Endodermal cell (in vitro differentiated cells): ENCODE measurements around the gene KCNH4. TPM values are rescaled to one million over a fixed set of nuclear protein-coding genes. Genes with fewer than 3 reads are reported as not detected.

Source experiments
- DNase-seq: peaks from one replicate; pipeline ENCODE4 v3.0.0-alpha.2; 2017
- H3K27ac ChIP-seq: 2 replicates; pipeline ENCODE4 v1.5.1; 2013; ENCODE audit warnings: mild to moderate bottlenecking, low read depth, low read length, moderate library complexity
- H3K27me3 ChIP-seq: 2 replicates; pipeline ENCODE4 v1.6.1; 2013; ENCODE audit warnings: mild to moderate bottlenecking, low read length, moderate library complexity; ENCODE audit not compliant: insufficient read depth, control insufficient read depth, poor library complexity, severe bottlenecking
- H3K36me3 ChIP-seq: 2 replicates; pipeline ENCODE4 v1.7.0; 2013; ENCODE audit warnings: mild to moderate bottlenecking, low read length, moderate library complexity; ENCODE audit not compliant: control insufficient read depth, insufficient read depth
- H3K4me1 ChIP-seq: one replicate; pipeline ENCODE4 v1.7.0; 2013; ENCODE audit warnings: low read length; ENCODE audit not compliant: control insufficient read depth, insufficient read depth
- H3K4me3 ChIP-seq: 2 replicates; pipeline ENCODE4 v1.5.1; 2013; ENCODE audit warnings: mild to moderate bottlenecking, low read length, moderate library complexity
- H3K9ac ChIP-seq: 2 replicates; pipeline ENCODE4 v1.6.1; 2013; ENCODE audit warnings: mild to moderate bottlenecking, low read length, moderate library complexity; ENCODE audit not compliant: poor library complexity, severe bottlenecking; ENCODE audit errors: extremely low read depth
- H3K9me3 ChIP-seq: 2 replicates; pipeline ENCODE4 v1.6.1; 2013; ENCODE audit warnings: mild to moderate bottlenecking, low read length, moderate library complexity; ENCODE audit not compliant: control insufficient read depth
- H3K27ac Mint-ChIP-seq: 2 replicates; pipeline ENCODE4 v1.8.0; 2020; ENCODE audit warnings: mixed read lengths
- H3K27me3 Mint-ChIP-seq: 2 replicates; pipeline ENCODE4 v1.8.0; 2021; ENCODE audit warnings: mild to moderate bottlenecking, mixed read lengths; ENCODE audit not compliant: insufficient read depth
- H3K36me3 Mint-ChIP-seq: 2 replicates; pipeline ENCODE4 v1.8.0; 2020; ENCODE audit warnings: low read depth, mixed read lengths
- H3K4me1 Mint-ChIP-seq: 2 replicates; pipeline ENCODE4 v1.8.0; 2020; ENCODE audit warnings: mixed read lengths
- H3K4me3 Mint-ChIP-seq: 2 replicates; pipeline ENCODE4 v1.8.0; 2020; ENCODE audit warnings: mild to moderate bottlenecking, moderate library complexity, mixed read lengths
- H3K9me3 Mint-ChIP-seq: 2 replicates; pipeline ENCODE4 v1.8.0; 2020; ENCODE audit warnings: mild to moderate bottlenecking, mixed read lengths
- WGBS, 2 experiments: methylation state at CpG; one replicate each; pipeline versions ENCODE4 v1.1.5 to v1.1.7; 2013; ENCODE audit warnings: missing lambda C conversion rate in 2 of 2, mixed read lengths in 1 of 2; ENCODE audit not compliant: insufficient coverage in 1 of 2, insufficient read length in 1 of 2; 5-methylcytosine and 5-hydroxymethylcytosine counted together
- total RNA-seq, 2 donors: library from RNA; stranded (reverse); fragmentation: NEBNext Ultra II Directional in 1 of 2; extraction: Animal tissue kit (Norgen Biotek cat#: 25700) in 1 of 2; gene quantifications; 2 replicates in 1 of 2; 3 replicates in 1 of 2; pipeline ENCODE4 v1.2.1, GENCODE V29; 2021
- TF ChIP-seq, protein P1 (sequence below): fragments of 200-600 bp; sonication (generic); conservative IDR thresholded peaks from 2 replicates; pipeline ENCODE4 v1.5.0; 2021; ENCODE audit warnings: antibody characterized with exemption, mild to moderate bottlenecking

The KCNH4 gene
- total RNA-seq, 2 donors from 2014 or later: not detected

DNA sequence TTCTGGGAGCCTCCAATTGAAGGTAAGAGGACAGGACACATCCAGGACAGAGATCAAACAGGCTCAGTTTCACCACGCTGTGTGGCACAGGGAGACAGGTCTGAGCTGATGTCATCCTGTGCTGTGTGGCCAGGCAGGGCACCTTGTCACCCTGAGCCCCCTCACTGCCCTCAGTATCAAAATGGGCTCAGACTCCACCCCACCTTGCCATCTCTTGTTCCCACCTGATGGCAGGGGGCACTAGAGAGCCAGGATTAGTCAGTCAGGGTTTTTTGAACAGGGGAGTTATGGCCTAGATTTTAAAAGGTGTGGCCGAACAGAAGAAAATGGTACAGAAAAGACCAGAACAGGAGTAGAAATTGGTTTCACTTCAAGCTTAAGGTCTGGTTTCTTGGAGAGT, 62.4 kb downstream of the KCNH4 start:
- Mint-ChIP-seq H3K4me1 (peaks cover 7% of the 10 kb centered on the region), H3K9me3 (no peaks in the 10 kb centered on the region), H3K27me3 (no peaks in the 10 kb centered on the region), H3K36me3 (peaks cover 27% of the 10 kb centered on the region), H3K27ac (no peak overlapping the region), H3K4me3 (no peak overlapping the region)
- Histone ChIP-seq H3K27ac (no peak overlapping the region), H3K9me3 (no peaks in the 10 kb centered on the region), H3K36me3 (peaks cover 21% of the 10 kb centered on the region), H3K27me3 (no peaks in the 10 kb centered on the region), H3K9ac (no peak overlapping the region), H3K4me3 (no peak overlapping the region), H3K4me1 (no peaks in the 10 kb centered on the region)
- peak; percentile 88 for DNase-seq
- WGBS, 2 experiments: 84% methylated on average over 2 of the region's 2 CpGs; no CpG with 5 or more reads in 1 of the 2 experiments
- TF ChIP-seq, protein P1, sequence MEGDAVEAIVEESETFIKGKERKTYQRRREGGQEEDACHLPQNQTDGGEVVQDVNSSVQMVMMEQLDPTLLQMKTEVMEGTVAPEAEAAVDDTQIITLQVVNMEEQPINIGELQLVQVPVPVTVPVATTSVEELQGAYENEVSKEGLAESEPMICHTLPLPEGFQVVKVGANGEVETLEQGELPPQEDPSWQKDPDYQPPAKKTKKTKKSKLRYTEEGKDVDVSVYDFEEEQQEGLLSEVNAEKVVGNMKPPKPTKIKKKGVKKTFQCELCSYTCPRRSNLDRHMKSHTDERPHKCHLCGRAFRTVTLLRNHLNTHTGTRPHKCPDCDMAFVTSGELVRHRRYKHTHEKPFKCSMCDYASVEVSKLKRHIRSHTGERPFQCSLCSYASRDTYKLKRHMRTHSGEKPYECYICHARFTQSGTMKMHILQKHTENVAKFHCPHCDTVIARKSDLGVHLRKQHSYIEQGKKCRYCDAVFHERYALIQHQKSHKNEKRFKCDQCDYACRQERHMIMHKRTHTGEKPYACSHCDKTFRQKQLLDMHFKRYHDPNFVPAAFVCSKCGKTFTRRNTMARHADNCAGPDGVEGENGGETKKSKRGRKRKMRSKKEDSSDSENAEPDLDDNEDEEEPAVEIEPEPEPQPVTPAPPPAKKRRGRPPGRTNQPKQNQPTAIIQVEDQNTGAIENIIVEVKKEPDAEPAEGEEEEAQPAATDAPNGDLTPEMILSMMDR: peak; percentile 71

DNA sequence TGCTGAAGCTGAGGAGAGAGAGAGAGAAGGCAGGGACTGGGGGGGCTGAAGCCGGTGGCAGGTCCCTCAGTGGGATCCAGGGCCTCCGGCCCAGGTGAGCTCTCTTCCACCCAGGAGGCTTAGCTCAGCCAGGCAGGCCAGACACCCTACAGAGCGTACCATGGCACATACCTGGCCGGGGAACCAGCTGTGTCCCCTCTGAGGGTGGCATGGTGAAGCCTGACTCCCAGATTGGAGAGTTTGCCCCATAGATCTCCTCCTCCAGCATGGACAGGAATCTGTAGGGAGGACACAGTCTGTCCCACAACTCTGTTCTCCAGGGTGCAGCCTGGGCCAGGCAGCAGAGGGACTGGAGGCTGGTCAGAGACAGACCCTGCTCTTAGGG, 62.8 kb downstream of the KCNH4 start:
- Mint-ChIP-seq H3K27ac (no peak overlapping the region), H3K36me3 (peaks cover 28% of the 10 kb centered on the region), H3K4me1 (peaks cover 7% of the 10 kb centered on the region), H3K9me3 (no peaks in the 10 kb centered on the region), H3K27me3 (no peaks in the 10 kb centered on the region), H3K4me3 (no peak overlapping the region)
- 83 to 92% methylated on average over 2 to 4 of the region's 4 CpGs for whole genome bisulfite sequencing, 2 experiments
- H3K27me3 ChIP-seq: no peaks in the 10 kb centered on the region
- DNase-seq: no peak
- no peak overlapping the region for H3K4me3 ChIP-seq
- H3K9ac ChIP-seq: no peak overlapping the region
- no peaks in the 10 kb centered on the region for H3K4me1 ChIP-seq
- H3K9me3 ChIP-seq: no peaks in the 10 kb centered on the region
- H3K27ac ChIP-seq: no peak overlapping the region
- TF ChIP-seq, protein P1: no peak
- peaks cover 21% of the 10 kb centered on the region for H3K36me3 ChIP-seq

DNA sequence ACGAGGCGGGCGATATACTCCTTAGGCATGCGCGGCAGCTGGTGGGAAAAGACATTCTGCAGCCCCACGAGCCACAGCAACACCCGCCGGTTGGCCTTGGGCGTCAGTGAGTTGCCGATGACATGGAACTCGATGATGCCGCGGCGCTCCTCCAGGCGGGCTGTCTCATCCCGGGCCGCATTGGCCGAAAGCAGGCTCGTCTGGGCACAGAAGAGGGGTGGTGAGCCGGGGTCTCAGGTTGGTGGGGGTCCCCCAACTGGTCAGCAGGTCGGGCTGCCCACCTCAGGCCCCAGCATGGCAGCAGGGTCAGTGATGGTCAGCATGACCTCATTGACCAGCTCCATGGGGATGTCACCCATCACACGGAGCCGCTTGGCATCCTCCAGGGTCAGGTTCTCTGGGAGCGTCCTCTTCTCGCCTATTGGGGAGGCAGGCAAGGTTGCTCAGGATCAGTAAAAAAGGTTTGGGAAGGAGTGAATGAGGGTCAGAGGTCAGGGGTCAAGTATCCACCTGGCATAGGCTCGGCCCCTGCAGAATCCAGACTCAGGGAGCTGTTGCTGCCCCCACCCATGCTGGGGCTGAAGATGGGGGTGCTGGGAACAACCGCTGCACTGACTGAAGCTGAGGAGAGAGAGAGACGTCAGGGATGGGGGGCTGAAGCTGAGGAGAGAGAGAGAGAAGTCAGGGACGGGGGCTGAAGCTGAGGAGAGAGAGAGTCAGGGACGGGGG, 63.4 kb downstream of the KCNH4 start:
- H3K27me3 Mint-ChIP-seq: no peaks in the 10 kb centered on the region
- H3K9me3 Mint-ChIP-seq: no peaks in the 10 kb centered on the region
- peaks cover 5% of the 10 kb centered on the region for H3K4me1 Mint-ChIP-seq
- H3K4me3 ChIP-seq: no peak overlapping the region
- H3K4me1 ChIP-seq: no peaks in the 10 kb centered on the region
- H3K36me3 Mint-ChIP-seq: peaks cover 28% of the 10 kb centered on the region
- H3K27me3 ChIP-seq: no peaks in the 10 kb centered on the region
- H3K27ac Mint-ChIP-seq: peak overlapping the region; percentile 35
- no peak for DNase-seq
- no peak overlapping the region for H3K9ac ChIP-seq
- TF ChIP-seq, protein P1: no peak
- WGBS, 2 experiments: 94 to 95% methylated on average over 14 to 30 of the region's 30 CpGs
- H3K4me3 Mint-ChIP-seq: no peak overlapping the region
- peaks cover 21% of the 10 kb centered on the region for H3K36me3 ChIP-seq
- no peak overlapping the region for H3K27ac ChIP-seq
- H3K9me3 ChIP-seq: no peaks in the 10 kb centered on the region
